Testis (tissue), 2 donors: Measurements from ENCODE around the gene FSTL1.

Experiments
- CTCF ChIP-seq, 3 experiments: fragments of 450-650 bp in 2 of 3; fragments of 200-600 bp in 1 of 3; sonication (generic) in 1 of 3; IDR thresholded peaks; one replicate each; pipeline ENCODE4 v1.5.1; 2016 to 2019; ENCODE audit warnings: antibody characterized with exemption in 3 of 3, mild to moderate bottlenecking in 2 of 3, moderate library complexity in 1 of 3
- POLR2A ChIP-seq: fragments of 450-650 bp; IDR thresholded peaks from one replicate; pipeline ENCODE4 v1.6.1; 2017; ENCODE audit warnings: antibody characterized with exemption, mild to moderate bottlenecking, moderate library complexity

DNA sequence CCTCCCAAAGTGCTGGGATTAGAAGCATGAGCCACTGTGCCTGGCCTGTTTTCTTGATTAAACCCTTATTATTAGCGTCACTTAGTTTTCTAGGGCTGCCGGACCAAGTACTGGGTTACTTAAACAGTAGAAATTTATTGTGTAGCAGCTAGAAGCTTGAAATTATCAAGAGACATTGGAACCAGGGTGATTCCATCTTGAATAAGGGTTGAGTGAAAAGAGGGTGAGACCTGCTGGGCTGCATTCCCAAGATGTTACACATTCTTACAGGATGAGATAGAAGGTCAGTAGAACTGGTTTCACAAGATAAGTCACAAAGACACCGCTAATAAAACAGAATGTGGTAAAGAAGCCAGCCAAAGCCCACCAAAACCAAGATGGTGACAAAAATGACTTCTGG, 18.6 kb upstream of the FSTL1 start:
- no peak for TF ChIP-seq CTCF (IDR thresholded peaks at IDR 0.05)
- TF ChIP-seq POLR2A: no peak
